GM12872 (cell line): Measurements from ENCODE around the gene STAU1.

ENCODE experiments used
- TF ChIP-seq, protein P1 (sequence below): IDR thresholded peaks from 3 replicates; pipeline ENCODE4 v1.5.1; 2011; ENCODE audit warnings: low read depth, mild to moderate bottlenecking, low read length, moderate library complexity; ENCODE audit not compliant: insufficient read depth

Gene STAU1

DNA sequence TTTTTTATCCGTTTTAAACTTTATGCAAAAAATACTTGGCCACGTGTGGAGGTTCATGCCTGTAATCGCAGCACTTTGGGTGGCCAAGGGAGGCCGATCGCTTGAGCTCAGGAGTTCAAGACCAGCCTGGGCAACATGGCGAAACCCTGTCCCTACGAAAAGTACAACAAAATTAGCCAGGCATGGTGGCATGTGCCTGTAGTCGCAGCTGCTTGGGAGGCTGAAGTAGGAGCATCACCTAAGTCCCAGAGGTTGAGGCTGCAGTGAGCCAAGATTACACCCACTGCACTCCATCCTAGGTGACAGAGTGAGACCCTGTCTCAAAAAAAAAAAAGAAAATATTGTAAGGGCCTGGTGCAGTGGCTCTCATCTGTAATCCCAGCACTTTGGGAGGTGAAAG, 97.0 kb downstream of the STAU1 start:
- TF ChIP-seq, protein P1, sequence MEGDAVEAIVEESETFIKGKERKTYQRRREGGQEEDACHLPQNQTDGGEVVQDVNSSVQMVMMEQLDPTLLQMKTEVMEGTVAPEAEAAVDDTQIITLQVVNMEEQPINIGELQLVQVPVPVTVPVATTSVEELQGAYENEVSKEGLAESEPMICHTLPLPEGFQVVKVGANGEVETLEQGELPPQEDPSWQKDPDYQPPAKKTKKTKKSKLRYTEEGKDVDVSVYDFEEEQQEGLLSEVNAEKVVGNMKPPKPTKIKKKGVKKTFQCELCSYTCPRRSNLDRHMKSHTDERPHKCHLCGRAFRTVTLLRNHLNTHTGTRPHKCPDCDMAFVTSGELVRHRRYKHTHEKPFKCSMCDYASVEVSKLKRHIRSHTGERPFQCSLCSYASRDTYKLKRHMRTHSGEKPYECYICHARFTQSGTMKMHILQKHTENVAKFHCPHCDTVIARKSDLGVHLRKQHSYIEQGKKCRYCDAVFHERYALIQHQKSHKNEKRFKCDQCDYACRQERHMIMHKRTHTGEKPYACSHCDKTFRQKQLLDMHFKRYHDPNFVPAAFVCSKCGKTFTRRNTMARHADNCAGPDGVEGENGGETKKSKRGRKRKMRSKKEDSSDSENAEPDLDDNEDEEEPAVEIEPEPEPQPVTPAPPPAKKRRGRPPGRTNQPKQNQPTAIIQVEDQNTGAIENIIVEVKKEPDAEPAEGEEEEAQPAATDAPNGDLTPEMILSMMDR: no peak

DNA sequence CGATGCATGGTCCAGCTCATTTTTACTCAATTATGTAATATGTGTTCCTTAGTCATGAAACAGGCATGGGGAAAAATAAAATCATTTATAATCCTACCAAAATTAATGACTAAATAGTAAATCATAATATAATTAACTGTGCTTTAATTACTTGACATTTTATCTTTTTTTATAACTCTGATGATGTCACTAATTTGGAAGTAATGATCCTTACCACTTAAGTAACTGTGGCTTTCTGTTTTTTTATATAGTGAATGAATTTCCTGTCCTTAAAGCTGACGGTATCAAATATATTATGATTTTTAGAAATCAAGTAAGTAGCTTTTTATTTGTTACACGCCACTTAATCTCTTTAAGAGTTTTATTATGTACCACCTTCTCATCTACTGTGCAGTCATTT, 109.8 kb downstream of the STAU1 start:
- TF ChIP-seq, protein P1: no peak

DNA sequence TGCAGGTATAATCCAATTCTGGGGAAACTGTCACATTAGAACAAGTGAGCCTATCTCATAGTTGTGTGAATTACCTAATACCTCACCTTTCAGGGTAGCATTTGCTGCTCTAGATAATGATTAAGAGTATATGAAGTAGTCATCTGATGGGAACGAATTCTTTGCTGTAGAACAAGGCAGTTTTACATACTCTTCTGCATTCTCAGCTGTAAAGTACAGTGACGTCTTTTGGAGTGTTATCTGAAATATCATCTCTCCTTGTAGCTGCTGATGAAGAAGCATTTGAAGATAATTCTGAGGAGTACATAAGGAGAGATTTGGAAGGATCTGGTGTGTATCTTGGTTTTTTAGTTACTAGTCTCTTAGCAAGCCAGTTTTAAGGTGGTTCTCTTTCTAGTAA, 113.6 kb downstream of the STAU1 start:
- TF ChIP-seq, protein P1: no peak
